ENCODE results near the gene CDHR1.

DNA sequence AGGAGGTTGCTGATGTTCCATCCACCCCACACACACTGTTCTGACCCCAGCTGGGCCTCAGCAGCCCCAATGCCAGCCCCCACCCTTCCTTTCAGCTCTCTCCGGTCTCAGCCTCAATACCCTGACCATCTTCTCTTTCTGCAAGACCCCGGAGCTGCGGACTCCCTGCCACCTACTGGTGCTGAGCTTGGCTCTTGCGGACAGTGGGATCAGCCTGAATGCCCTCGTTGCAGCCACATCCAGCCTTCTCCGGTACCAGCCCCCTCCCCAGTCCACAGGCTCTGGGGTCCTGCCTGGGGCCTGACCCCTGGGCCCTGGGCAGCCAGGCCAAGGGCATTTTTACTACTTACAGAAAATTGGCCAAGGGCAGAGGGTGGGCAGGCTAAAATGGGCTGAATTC is 53.2 kb downstream of the CDHR1 start:
- TF ChIP-seq CTCF (IDR thresholded peaks at IDR 0.05) (no peak), EZH2 (IDR thresholded peaks at IDR 0.05) (no peak), EZH2phosphoT487 (IDR thresholded peaks at IDR 0.05) (no peak)

All from neural progenitor cell (in vitro differentiated cells).